Activated CD4-positive, CD25-positive, alpha-beta regulatory T cell (primary cell): ENCODE data around the gene CAMSAP2.

Experiments used
- DNase-seq, 4 experiments: peaks; one replicate each; lab custom pipeline; 2025; lab: John Stamatoyannopoulos, UW

Gene CAMSAP2

GRCh38 chr1:200899954-200900867 is 161.5 kb downstream of the CAMSAP2 start:
- DNase-seq = no peak

GRCh38 chr1:200900877-200901276 is 162.2 kb downstream of the CAMSAP2 start:
- DNase-seq = no peak

GRCh38 chr1:200901350-200901749 is 162.7 kb downstream of the CAMSAP2 start:
- no peak for DNase-seq

- no peak for DNase-seq
Observed at GRCh38 chr1:200901796-200902444, 163.2 kb downstream of the CAMSAP2 start.

- no peak for DNase-seq
Observed at GRCh38 chr1:200903793-200904192, 165.1 kb downstream of the CAMSAP2 start.

- DNase-seq = no peak
Observed at GRCh38 chr1:200904772-200905171, 166.1 kb downstream of the CAMSAP2 start.

- DNase-seq = no peak
Observed at GRCh38 chr1:200905411-200906052, 166.8 kb downstream of the CAMSAP2 start.

GRCh38 chr1:200906491-200906890 is 167.8 kb downstream of the CAMSAP2 start:
- no peak for DNase-seq

GRCh38 chr1:200907611-200908097 is 169.0 kb downstream of the CAMSAP2 start:
- no peak for DNase-seq

GRCh38 chr1:200908191-200908868 is 169.6 kb downstream of the CAMSAP2 start:
- no peak for DNase-seq

GRCh38 chr1:200909071-200909470 is 170.4 kb downstream of the CAMSAP2 start:
- DNase-seq = no peak

GRCh38 chr1:200909757-200910239 is 171.1 kb downstream of the CAMSAP2 start:
- no peak for DNase-seq
